Measurements from ENCODE around the gene GPC3. TPM values are rescaled to one million over a fixed set of nuclear protein-coding genes. Genes with fewer than 3 reads are reported as not detected.

The GPC3 gene
- total RNA-seq, 1 experiment from 2014 or later = 233 TPM

DNA sequence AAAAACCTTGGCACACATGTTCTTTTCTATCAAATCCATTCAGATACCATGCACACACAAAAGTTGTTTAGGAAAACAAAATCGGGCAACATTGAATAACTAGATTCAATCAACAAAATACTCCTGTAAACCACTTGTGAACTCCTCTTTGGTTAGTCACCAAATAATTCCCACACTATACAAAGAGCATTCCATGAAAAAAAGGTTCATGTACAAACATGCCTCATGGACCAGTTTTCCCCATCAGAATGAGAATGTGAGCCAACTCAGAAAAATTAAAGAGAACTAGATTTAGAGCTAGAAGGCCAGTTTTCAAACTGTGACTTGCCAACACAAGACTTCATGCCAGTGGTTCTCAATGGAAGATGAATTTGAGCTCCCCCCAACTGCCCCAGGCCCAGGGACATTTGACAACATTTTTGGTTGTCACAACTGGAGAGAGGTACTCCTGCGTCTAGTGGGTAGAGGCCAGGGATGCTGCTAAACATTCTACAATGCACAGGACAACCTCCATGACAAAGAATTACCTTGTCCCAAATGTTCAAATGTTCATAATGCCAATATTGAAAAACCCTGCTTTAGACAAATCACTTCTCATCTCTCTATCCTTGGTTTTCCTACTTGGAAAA, 55.4 kb downstream of the GPC3 start:
- Histone ChIP-seq H3K4me1 (no peaks in the 10 kb centered on the region), H3K27me3 (replicated peaks; ENCODE audit: control insufficient read depth, insufficient read depth, low read length) (no peaks in the 10 kb centered on the region), H3K9me3 (no peaks in the 10 kb centered on the region), H3K36me3 (ENCODE audit: control insufficient read depth, insufficient read depth, low read length) (no peaks in the 10 kb centered on the region; the same call in 1 of the 2 replicates), H3K4me3 (ENCODE audit: low read depth, low read length) (no peak overlapping the region)
- intact Hi-C loops (cut with micrococcal nuclease; ENCODE audit: unreplicated experiment) = no loop called here
- ChIA-PET POLR2A (no interaction called here), CTCF (no interaction called here)
- Mint-ChIP-seq H3K9me3 (ENCODE audit: unreplicated experiment) (no peaks in the 10 kb centered on the region), H3K27me3 (ENCODE audit: insufficient read depth, unreplicated experiment) (no peaks in the 10 kb centered on the region), H3K4me3 (ENCODE audit: unreplicated experiment) (no peak overlapping the region), H3K4me1 (ENCODE audit: low read depth, unreplicated experiment) (peaks cover 2% of the 10 kb centered on the region), H3K36me3 (ENCODE audit: insufficient read depth, unreplicated experiment) (peaks cover 14% of the 10 kb centered on the region), H3K27ac (ENCODE audit: unreplicated experiment) (no peak overlapping the region)
- no peak for DNase-seq
- TF ChIP-seq, protein P1, sequence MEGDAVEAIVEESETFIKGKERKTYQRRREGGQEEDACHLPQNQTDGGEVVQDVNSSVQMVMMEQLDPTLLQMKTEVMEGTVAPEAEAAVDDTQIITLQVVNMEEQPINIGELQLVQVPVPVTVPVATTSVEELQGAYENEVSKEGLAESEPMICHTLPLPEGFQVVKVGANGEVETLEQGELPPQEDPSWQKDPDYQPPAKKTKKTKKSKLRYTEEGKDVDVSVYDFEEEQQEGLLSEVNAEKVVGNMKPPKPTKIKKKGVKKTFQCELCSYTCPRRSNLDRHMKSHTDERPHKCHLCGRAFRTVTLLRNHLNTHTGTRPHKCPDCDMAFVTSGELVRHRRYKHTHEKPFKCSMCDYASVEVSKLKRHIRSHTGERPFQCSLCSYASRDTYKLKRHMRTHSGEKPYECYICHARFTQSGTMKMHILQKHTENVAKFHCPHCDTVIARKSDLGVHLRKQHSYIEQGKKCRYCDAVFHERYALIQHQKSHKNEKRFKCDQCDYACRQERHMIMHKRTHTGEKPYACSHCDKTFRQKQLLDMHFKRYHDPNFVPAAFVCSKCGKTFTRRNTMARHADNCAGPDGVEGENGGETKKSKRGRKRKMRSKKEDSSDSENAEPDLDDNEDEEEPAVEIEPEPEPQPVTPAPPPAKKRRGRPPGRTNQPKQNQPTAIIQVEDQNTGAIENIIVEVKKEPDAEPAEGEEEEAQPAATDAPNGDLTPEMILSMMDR (IDR thresholded peaks at IDR 0.05; ENCODE audit: insufficient read depth in 1 of 2, low read depth in 1 of 2, low read length in 1 of 2, severe bottlenecking in 1 of 2, unreplicated experiment in 1 of 2) = no peak
- no TSS peak for BruUV-seq (replicated peaks)

- POLR2A ChIA-PET = no interaction called here
- BruUV-seq (replicated peaks) = no TSS peak
- H3K4me3 ChIP-seq (ENCODE audit: low read depth, low read length) = no peak overlapping the region
- Mint-ChIP-seq H3K9me3 (ENCODE audit: unreplicated experiment) (no peaks in the 10 kb centered on the region), H3K27ac (ENCODE audit: unreplicated experiment) (no peak overlapping the region), H3K4me1 (ENCODE audit: low read depth, unreplicated experiment) (no peaks in the 10 kb centered on the region), H3K27me3 (ENCODE audit: insufficient read depth, unreplicated experiment) (no peaks in the 10 kb centered on the region), H3K36me3 (ENCODE audit: insufficient read depth, unreplicated experiment) (peaks cover 14% of the 10 kb centered on the region), H3K4me3 (ENCODE audit: unreplicated experiment) (no peak overlapping the region)
- TF ChIP-seq, protein P1 (IDR thresholded peaks at IDR 0.05; ENCODE audit: insufficient read depth in 1 of 2, low read depth in 1 of 2, low read length in 1 of 2, severe bottlenecking in 1 of 2, unreplicated experiment in 1 of 2) = no peak
- intact Hi-C loops (cut with micrococcal nuclease; ENCODE audit: unreplicated experiment) = no loop called here
- no peak for DNase-seq
- no peaks in the 10 kb centered on the region for H3K4me1 ChIP-seq
- CTCF ChIA-PET = no interaction called here
- H3K9me3 ChIP-seq = no peaks in the 10 kb centered on the region
- H3K27me3 ChIP-seq (replicated peaks; ENCODE audit: control insufficient read depth, insufficient read depth, low read length) = no peaks in the 10 kb centered on the region
- H3K36me3 ChIP-seq (ENCODE audit: control insufficient read depth, insufficient read depth, low read length) = no peaks in the 10 kb centered on the region; the same call in 1 of the 2 replicates
Measured at GRCh38 chrX:133928365-133928764, 57.0 kb downstream of the GPC3 start.

DNA sequence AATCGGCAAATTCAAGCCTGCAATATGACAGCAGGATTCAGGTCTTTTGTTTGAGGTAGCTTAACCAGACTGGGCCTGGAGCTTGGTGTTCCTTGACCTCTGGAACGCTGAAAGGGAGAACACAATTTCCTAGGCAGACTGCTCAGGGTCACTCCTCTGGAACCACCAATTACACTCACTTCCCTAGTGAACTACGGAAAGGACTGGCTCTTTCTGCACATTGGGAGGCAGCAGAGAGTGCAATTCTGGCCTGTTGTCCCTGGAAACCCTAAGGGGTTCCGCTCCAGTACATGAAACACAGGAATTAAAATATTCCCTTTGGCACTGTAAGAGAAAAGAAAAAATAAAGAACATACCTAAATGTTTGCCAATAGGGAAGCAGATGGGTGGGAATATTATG, 58.6 kb downstream of the GPC3 start:
- no peaks in the 10 kb centered on the region for H3K4me1 ChIP-seq
- no peak overlapping the region for H3K27ac Mint-ChIP-seq (ENCODE audit: unreplicated experiment)
- H3K9me3 ChIP-seq = no peaks in the 10 kb centered on the region
- H3K36me3 ChIP-seq (ENCODE audit: control insufficient read depth, insufficient read depth, low read length) = no peaks in the 10 kb centered on the region; the same call in 1 of the 2 replicates
- no peaks in the 10 kb centered on the region for H3K9me3 Mint-ChIP-seq (ENCODE audit: unreplicated experiment)
- peaks cover 14% of the 10 kb centered on the region for H3K36me3 Mint-ChIP-seq (ENCODE audit: insufficient read depth, unreplicated experiment)
- H3K27me3 Mint-ChIP-seq (ENCODE audit: insufficient read depth, unreplicated experiment) = no peaks in the 10 kb centered on the region
- POLR2A ChIA-PET = no interaction called here
- CTCF ChIA-PET = no interaction called here
- no peaks in the 10 kb centered on the region for H3K27me3 ChIP-seq (replicated peaks; ENCODE audit: control insufficient read depth, insufficient read depth, low read length)
- H3K4me3 ChIP-seq (ENCODE audit: low read depth, low read length) = no peak overlapping the region
- intact Hi-C loops (cut with micrococcal nuclease; ENCODE audit: unreplicated experiment) = loop anchor here (1.0 kb wide), 1 partner anchor 94 kb away; no protein-coding TSS in a partner anchor
- H3K4me3 Mint-ChIP-seq (ENCODE audit: unreplicated experiment) = no peak overlapping the region
- BruUV-seq (replicated peaks) = no TSS peak
- peaks cover 2% of the 10 kb centered on the region for H3K4me1 Mint-ChIP-seq (ENCODE audit: low read depth, unreplicated experiment)
- DNase-seq = no peak
- TF ChIP-seq, protein P1 (IDR thresholded peaks at IDR 0.05; ENCODE audit: insufficient read depth in 1 of 2, low read depth in 1 of 2, low read length in 1 of 2, severe bottlenecking in 1 of 2, unreplicated experiment in 1 of 2) = no peak
